B cell (primary cell): ENCODE data around the gene TNIK.

Source experiments
- EZH2 ChIP-seq: IDR thresholded peaks from 2 replicates; pipeline ENCODE4 v1.6.1; 2012; ENCODE audit warnings: borderline replicate concordance, low read depth, mild to moderate bottlenecking, moderate library complexity, low read length; ENCODE audit not compliant: insufficient read depth, poor library complexity, severe bottlenecking
- TF ChIP-seq, protein P1 (sequence below): fragments of 200-600 bp; IDR thresholded peaks from one replicate; pipeline ENCODE4 v1.8.0; 2022; ENCODE audit warnings: antibody characterized with exemption, mild to moderate bottlenecking

DNA sequence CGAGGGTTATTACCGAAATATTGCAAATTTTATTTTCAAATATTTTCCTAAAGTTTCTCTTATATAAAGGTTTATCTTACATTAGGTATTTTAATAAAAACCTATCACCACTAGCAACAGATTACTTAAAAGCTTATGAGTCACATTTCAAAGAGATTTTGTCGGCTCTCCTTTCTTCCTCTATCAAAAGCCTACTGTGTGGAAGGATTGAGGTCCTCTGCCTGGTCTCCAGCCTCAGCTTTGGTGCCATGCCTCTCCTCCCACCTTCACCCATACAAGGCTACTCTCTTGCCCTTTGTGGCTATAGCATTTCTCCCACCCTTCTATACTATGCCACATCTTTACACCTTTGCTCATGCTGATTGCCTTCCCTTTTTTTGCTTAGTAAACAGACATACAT lies 199.3 kb downstream of the TNIK start:
- TF ChIP-seq, protein P1, sequence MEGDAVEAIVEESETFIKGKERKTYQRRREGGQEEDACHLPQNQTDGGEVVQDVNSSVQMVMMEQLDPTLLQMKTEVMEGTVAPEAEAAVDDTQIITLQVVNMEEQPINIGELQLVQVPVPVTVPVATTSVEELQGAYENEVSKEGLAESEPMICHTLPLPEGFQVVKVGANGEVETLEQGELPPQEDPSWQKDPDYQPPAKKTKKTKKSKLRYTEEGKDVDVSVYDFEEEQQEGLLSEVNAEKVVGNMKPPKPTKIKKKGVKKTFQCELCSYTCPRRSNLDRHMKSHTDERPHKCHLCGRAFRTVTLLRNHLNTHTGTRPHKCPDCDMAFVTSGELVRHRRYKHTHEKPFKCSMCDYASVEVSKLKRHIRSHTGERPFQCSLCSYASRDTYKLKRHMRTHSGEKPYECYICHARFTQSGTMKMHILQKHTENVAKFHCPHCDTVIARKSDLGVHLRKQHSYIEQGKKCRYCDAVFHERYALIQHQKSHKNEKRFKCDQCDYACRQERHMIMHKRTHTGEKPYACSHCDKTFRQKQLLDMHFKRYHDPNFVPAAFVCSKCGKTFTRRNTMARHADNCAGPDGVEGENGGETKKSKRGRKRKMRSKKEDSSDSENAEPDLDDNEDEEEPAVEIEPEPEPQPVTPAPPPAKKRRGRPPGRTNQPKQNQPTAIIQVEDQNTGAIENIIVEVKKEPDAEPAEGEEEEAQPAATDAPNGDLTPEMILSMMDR: no peak
- TF ChIP-seq EZH2: no peak
